Right lobe of liver (tissue), 4 donors: Measurements from ENCODE around the gene URAD.

Source experiments
- POLR2A ChIP-seq: fragments of 450-650 bp; IDR thresholded peaks from one replicate; pipeline ENCODE4 v1.6.1; 2017; ENCODE audit warnings: antibody characterized with exemption, mild to moderate bottlenecking
- TF ChIP-seq, protein P1 (sequence below), 4 donors: fragments of 200-600 bp in 3 of 4; fragments of 450-650 bp in 1 of 4; IDR thresholded peaks; one replicate each; pipeline versions ENCODE4 v1.5.1 to v1.8.0; 2016 to 2022; ENCODE audit warnings: antibody characterized with exemption in 4 of 4, mild to moderate bottlenecking in 2 of 4
- donor health status: DM: no; HTN: no; CAD: no.
- donor health status: DM: no; HTN: no; CAD: no.
- donor health status: DM: no; HTN: yes; CAD: no.

DNA sequence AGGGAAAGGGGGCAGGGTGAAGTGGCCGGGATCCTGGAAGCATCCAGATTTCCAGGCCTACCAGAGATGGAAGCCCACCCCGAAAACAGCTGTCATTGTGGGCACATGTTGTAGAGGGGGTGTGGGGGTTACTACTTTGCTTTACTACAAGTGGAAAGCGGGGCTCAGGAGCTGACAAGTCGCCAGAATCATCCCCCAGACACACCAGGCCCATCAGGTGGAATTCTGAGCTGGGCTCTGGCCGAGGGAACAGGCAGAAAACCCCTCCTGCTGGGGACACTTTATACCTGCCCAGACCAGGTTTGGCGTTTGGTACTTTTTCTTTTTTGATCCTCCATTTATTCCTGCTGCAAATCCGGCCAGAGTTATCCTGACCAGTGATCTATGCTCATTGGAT, 23.2 kb downstream of the URAD start:
- TF ChIP-seq, protein P1, sequence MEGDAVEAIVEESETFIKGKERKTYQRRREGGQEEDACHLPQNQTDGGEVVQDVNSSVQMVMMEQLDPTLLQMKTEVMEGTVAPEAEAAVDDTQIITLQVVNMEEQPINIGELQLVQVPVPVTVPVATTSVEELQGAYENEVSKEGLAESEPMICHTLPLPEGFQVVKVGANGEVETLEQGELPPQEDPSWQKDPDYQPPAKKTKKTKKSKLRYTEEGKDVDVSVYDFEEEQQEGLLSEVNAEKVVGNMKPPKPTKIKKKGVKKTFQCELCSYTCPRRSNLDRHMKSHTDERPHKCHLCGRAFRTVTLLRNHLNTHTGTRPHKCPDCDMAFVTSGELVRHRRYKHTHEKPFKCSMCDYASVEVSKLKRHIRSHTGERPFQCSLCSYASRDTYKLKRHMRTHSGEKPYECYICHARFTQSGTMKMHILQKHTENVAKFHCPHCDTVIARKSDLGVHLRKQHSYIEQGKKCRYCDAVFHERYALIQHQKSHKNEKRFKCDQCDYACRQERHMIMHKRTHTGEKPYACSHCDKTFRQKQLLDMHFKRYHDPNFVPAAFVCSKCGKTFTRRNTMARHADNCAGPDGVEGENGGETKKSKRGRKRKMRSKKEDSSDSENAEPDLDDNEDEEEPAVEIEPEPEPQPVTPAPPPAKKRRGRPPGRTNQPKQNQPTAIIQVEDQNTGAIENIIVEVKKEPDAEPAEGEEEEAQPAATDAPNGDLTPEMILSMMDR (IDR thresholded peaks at IDR 0.05) = no peak
- no peak for TF ChIP-seq POLR2A
